HUES48 (cell line): ENCODE measurements around the gene RECK.

Experiments
- H3K27ac ChIP-seq: one replicate; pipeline ENCODE4 v1.7.0; 2013; ENCODE audit warnings: low read depth, low read length, inconsistent platforms
- H3K27me3 ChIP-seq: 2 replicates; pipeline ENCODE4 v1.6.1; 2013; ENCODE audit warnings: mild to moderate bottlenecking, low read length; ENCODE audit not compliant: control insufficient read depth, insufficient read depth
- H3K36me3 ChIP-seq: 2 replicates; pipeline ENCODE4 v1.6.1; 2013; ENCODE audit warnings: low read length; ENCODE audit not compliant: control insufficient read depth, insufficient read depth
- H3K4me1 ChIP-seq: 2 replicates; pipeline ENCODE4 v1.6.1; 2013; ENCODE audit warnings: mild to moderate bottlenecking, low read length; ENCODE audit not compliant: control insufficient read depth, insufficient read depth
- H3K4me3 ChIP-seq: 2 replicates; pipeline ENCODE4 v1.5.1; 2013; ENCODE audit warnings: mild to moderate bottlenecking, low read depth, low read length
- H3K9ac ChIP-seq: 2 replicates; pipeline ENCODE4 v1.6.1; 2013; ENCODE audit warnings: mild to moderate bottlenecking, low read depth, low read length, moderate library complexity
- H3K9me3 ChIP-seq: 2 replicates; pipeline ENCODE4 v1.6.1; 2013; ENCODE audit warnings: low read length; ENCODE audit not compliant: control insufficient read depth, insufficient read depth

The RECK gene

DNA sequence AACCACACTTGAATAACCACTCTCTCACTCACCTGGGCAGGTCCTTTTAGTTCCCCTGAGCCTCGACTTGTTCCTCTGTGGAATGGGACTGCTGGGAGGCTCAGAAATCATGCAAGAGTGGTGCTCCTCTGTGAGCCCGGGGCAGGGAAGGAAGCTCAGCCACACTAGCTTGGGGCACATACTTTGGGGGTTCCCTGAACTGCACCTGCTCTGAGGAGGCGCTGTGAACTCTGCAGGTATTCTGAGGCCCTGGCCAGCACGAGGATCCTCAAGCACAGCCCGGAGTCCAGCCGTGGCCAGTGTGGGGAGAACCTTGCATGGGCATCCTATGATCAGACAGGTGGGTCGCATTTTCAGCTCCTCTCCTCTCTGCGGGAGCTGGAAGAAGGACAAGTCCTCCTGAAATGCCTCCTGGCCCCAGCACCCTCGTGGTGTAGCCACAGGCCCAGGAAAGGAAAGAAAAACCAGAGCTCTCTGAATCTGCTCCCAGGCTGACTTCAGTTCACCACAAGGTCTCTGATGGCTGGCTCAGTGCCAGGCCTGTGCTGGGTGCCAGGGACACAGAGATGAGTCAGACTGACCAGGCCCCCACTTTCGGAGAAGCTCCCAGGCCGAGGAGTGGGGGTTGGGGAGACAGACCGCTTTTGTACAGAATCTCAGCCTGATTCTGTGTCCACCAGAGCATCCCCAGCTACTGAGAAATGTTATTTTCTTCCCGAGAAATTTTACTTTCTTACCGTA is 111.8 kb downstream of the RECK start:
- Histone ChIP-seq H3K27ac (no peak overlapping the region), H3K36me3 (no peaks in the 10 kb centered on the region)

DNA sequence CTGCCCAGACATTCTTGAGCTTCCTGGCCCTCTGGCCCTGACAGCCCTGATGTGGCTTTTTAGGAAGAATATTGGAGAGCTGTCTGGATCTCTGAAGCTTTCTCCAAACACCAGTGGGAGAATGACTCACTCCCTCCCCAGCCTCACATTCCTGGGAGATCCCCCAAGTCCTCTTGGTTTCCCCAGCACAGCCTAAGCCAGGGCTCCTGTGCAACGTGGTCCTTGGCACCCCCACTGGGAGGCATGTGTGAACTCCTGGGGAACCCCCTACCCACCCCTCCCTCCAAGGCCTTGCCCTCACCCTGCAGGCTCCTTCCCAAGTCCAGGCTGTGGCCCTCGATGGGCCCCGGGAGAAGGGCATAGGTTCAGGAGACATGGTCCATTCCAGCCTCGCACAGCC is 112.5 kb downstream of the RECK start:
- Histone ChIP-seq H3K27me3 (no peaks in the 10 kb centered on the region), H3K9me3 (peaks cover 5% of the 10 kb centered on the region; the same call in 1 of the 2 replicates), H3K4me3 (no peak overlapping the region), H3K4me1 (no peaks in the 10 kb centered on the region), H3K9ac (no peak overlapping the region), H3K36me3 (no peaks in the 10 kb centered on the region), H3K27ac (no peak overlapping the region)

More for the DNA sequence above, 111.8 kb downstream of the RECK start:
- Histone ChIP-seq H3K9ac (no peak overlapping the region), H3K4me3 (no peak overlapping the region), H3K4me1 (no peaks in the 10 kb centered on the region), H3K9me3 (peaks cover 5% of the 10 kb centered on the region; the same call in 1 of the 2 replicates), H3K27me3 (no peaks in the 10 kb centered on the region)

DNA sequence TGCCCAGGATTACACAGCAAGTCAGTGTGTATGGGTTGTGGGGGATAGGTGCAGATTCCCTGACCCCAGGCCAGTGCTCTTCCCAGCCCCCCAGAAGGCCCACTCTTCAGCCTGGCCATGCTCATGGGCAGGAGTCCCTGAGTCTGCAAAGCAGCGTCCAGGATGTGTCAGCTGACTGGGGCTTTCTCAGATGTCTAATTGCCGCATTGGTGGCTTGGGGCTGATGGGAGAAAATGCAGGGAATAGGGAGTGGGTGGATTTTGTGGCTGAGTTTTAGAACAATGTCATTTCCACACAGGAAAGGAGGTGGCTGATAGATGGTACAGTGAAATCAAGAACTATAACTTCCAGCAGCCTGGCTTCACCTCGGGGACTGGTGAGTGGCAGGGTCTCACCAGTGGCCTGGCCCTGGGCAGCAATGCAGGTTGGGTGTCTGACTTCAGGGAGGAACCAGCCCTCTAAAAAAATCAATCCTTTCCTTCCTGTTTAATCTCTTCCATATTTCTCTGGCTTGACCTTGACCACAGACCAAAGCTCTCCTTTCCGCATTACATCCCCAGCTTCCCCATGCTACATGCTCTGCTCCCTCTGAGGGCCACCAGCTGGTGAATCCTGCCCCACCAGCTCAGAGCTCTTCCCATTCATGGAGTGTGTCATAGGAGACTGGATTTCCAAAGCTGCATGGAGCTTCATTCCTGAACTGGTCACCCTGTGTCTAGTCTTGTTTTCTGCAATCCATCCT is 114.0 kb downstream of the RECK start:
- no peaks in the 10 kb centered on the region for H3K4me1 ChIP-seq

DNA sequence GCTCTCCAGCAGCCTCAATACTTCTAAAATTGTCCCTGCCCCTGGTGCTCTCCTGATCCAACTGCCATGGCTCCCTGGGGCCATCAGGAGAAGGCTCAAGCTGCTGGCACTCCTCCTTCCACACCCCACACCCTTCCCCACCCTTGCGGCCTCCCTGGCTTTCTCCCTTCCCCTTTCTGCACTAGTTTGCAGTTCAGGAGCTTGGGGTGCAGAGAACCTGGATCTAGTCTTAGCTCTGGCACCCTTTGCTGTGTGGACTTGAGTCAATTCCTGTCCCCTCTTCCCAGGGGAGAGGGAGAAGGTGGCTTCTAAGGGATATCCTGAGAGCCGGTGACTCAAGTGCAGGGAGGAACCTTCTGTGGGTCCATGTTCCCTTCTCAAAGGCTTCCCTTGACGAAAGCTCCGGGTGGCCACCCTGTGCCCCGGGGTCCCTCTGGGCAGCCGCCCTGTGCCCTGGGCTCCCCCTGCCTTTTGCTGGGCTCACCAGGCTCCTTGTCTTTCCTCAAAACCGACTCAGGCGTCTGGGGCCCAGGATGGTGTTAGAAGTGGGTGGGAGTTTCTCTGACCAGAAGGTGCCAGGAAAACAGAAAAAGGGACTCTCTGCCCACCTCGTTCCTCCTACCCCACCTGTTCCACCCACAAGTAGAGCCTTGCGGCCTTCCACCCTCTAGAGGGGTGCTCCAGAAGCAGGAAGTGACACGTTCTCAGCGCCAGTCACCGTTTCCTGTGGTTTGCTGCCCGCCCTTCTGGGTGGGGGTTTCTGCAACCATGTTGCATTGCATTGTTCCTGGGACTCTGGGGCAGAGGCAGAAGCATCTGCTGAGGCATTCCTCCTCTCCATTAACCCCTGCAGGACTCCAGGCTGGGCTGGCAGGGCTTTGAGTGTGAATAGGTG is 114.8 kb downstream of the RECK start:
- Histone ChIP-seq H3K4me3 (no peak overlapping the region), H3K27ac (no peak overlapping the region)

More for the DNA sequence above, 114.0 kb downstream of the RECK start:
- Histone ChIP-seq H3K36me3 (no peaks in the 10 kb centered on the region), H3K4me3 (no peak overlapping the region), H3K9me3 (no peaks in the 10 kb centered on the region; the same call in 1 of the 2 replicates), H3K9ac (no peak overlapping the region), H3K27me3 (no peaks in the 10 kb centered on the region), H3K27ac (no peak overlapping the region)

GRCh38 chr9:36152741-36153438 is 116.2 kb downstream of the RECK start:
- no peaks in the 10 kb centered on the region for H3K36me3 ChIP-seq
- H3K27ac ChIP-seq, result no peak overlapping the region
- no peak overlapping the region for H3K9ac ChIP-seq
- H3K9me3 ChIP-seq, result peaks cover 6% of the 10 kb centered on the region; the same call in 1 of the 2 replicates
- no peak overlapping the region for H3K4me3 ChIP-seq
- no peaks in the 10 kb centered on the region for H3K27me3 ChIP-seq
- H3K4me1 ChIP-seq, result no peaks in the 10 kb centered on the region

More for the DNA sequence above, 114.8 kb downstream of the RECK start:
- Histone ChIP-seq H3K36me3 (no peaks in the 10 kb centered on the region), H3K27me3 (no peaks in the 10 kb centered on the region), H3K4me1 (no peaks in the 10 kb centered on the region), H3K9me3 (peaks cover 3% of the 10 kb centered on the region; the same call in 1 of the 2 replicates), H3K9ac (no peak overlapping the region)

DNA sequence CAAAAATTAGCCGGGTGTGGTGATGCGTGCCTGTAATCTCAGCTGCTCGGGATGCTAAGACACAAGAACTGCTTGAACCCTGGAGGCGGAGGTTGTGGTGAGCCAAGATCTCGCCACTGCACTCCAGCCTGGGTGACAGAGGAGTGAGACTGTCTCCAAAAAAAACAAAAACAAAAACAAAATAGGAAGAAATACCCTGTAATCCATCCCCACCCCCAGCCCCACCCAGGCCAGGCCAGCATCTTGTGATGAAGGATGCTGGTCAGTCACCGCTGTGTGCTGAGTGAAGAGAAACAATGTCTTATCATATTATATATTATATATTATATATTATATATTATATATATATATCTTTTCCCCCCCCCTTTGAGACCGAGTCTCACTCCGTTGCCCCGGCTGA is 117.0 kb downstream of the RECK start:
- Histone ChIP-seq H3K4me3 (no peak overlapping the region), H3K27ac (no peak overlapping the region), H3K4me1 (no peaks in the 10 kb centered on the region), H3K9ac (no peak overlapping the region), H3K36me3 (no peaks in the 10 kb centered on the region), H3K9me3 (peaks cover 6% of the 10 kb centered on the region; the same call in 1 of the 2 replicates), H3K27me3 (no peaks in the 10 kb centered on the region)

DNA sequence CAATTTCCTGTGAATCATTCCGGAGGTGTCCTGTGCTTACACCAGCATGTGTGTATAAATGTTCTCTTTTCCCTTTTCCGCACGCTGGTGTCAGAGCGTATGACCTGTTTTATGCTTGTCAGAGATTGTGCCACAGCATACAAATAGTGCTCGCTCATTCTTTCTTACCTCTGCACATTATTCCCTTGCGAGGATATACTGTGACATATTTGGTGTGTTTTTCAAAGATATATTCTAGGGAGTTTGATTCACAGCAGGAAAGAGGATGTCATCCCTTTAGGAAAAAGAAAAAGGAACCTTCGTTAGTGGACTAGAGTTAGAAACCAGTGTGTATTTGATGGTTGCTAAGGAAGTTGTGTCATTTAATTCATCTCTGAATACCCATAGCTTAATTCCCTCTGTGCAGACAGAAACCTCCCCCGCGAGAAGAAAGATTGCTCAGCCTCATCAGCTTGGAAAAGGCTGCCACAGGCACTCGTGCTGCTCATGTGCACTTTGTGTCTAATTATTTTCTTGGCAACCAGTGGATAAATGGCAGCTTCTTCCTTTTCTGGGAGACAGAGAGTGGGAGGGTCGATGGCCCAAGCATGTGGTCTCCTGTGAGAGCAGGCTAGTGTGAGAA is 117.7 kb downstream of the RECK start:
- H3K36me3 ChIP-seq, result no peaks in the 10 kb centered on the region
- H3K4me3 ChIP-seq, result no peak overlapping the region
- H3K27me3 ChIP-seq, result no peaks in the 10 kb centered on the region
- peaks cover 6% of the 10 kb centered on the region; the same call in 1 of the 2 replicates for H3K9me3 ChIP-seq
- no peak overlapping the region for H3K27ac ChIP-seq
- no peaks in the 10 kb centered on the region for H3K4me1 ChIP-seq
- H3K9ac ChIP-seq, result no peak overlapping the region

- Histone ChIP-seq H3K9me3 (peaks cover 6% of the 10 kb centered on the region; the same call in 1 of the 2 replicates), H3K4me3 (no peak overlapping the region), H3K9ac (no peak overlapping the region), H3K27me3 (no peaks in the 10 kb centered on the region), H3K36me3 (no peaks in the 10 kb centered on the region), H3K27ac (no peak overlapping the region), H3K4me1 (no peaks in the 10 kb centered on the region)
Observed at GRCh38 chr9:36156116-36156515, 119.4 kb downstream of the RECK start.

DNA sequence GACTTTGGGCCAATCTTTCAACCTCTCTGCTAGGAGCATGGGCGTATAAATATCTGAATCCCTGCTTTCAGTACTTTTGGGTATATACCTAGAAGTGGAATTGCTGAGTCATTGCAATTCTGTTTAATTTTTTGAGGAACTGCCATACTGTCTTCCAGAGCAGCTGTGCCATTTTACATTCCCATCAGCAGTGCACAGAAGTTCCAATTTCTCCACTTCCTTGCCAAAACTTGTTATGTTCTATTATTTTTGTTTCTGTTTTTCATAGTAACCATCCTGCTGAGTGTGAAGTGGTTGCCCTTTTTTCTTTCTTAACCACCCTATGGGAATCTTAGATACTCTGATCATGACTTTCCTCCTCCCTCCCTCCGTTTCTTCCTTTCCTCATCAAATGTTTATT is 121.4 kb downstream of the RECK start:
- peaks cover 6% of the 10 kb centered on the region; the same call in 1 of the 2 replicates for H3K9me3 ChIP-seq
- no peak overlapping the region for H3K4me3 ChIP-seq
- no peaks in the 10 kb centered on the region for H3K36me3 ChIP-seq
- H3K9ac ChIP-seq, result no peak overlapping the region
- no peak overlapping the region for H3K27ac ChIP-seq
- no peaks in the 10 kb centered on the region for H3K27me3 ChIP-seq
- peaks cover 11% of the 10 kb centered on the region for H3K4me1 ChIP-seq

DNA sequence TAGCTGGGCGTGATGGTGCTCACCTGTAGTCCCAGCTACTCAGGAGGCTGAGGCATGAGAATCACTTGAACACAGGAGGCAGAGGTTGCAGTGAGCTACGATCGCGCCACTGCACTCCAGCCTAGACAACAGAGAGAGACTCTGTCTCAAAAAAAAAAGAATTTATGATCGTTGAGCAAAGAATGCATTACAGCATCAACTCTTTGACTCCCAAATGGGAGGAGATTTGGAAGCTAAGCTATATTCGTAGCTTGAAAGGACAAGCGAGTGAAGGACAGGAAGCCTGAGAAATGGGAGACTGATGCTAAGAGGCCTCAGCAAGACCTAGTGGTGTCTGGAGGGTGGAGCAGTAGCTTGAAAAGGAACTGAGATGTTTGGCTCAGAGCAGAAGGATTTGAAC is 122.2 kb downstream of the RECK start:
- peaks cover 6% of the 10 kb centered on the region; the same call in 1 of the 2 replicates for H3K9me3 ChIP-seq

More for the DNA sequence above, 122.2 kb downstream of the RECK start:
- no peak overlapping the region for H3K9ac ChIP-seq
- no peak overlapping the region for H3K4me3 ChIP-seq
- H3K4me1 ChIP-seq, result peaks cover 19% of the 10 kb centered on the region
- no peaks in the 10 kb centered on the region for H3K27me3 ChIP-seq
- no peaks in the 10 kb centered on the region for H3K36me3 ChIP-seq
- H3K27ac ChIP-seq, result no peak overlapping the region
